Globus pallidus (tissue), 1 donor: ENCODE measurements around the gene ASPA.
"Not testable (repeated sequence)": the region's sequence is repeated elsewhere in the genome, so short reads cannot be mapped to it uniquely, and the experiment has no call there.

Source experiments
- DNase-seq: peaks from one replicate; pipeline ENCODE4 v3.0.0-alpha.2; 2015; ENCODE audit warnings: low spot score

Gene ASPA

DNA sequence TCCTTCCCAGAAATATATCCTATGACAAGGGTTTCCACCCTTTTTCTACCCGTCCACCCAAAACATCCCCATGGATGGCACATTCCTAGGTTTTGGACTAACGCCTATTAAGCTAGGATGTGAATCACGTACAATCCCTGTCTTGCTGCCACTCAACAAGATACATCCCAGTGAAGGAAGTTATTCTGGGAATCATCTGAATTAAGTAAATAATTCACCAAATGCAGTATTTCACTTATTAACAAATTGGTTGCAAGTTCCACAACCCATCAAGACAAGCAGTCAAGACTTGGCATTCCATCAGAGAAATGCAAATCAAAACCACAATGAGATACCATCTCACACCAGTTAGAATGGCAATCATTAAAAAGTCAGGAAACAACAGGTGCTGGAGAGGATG lies 32.1 kb downstream of the ASPA start:
- DNase-seq: no peak

GRCh38 chr17:3510090-3510489 lies 34.3 kb downstream of the ASPA start:
- DNase-seq: no peak

DNA sequence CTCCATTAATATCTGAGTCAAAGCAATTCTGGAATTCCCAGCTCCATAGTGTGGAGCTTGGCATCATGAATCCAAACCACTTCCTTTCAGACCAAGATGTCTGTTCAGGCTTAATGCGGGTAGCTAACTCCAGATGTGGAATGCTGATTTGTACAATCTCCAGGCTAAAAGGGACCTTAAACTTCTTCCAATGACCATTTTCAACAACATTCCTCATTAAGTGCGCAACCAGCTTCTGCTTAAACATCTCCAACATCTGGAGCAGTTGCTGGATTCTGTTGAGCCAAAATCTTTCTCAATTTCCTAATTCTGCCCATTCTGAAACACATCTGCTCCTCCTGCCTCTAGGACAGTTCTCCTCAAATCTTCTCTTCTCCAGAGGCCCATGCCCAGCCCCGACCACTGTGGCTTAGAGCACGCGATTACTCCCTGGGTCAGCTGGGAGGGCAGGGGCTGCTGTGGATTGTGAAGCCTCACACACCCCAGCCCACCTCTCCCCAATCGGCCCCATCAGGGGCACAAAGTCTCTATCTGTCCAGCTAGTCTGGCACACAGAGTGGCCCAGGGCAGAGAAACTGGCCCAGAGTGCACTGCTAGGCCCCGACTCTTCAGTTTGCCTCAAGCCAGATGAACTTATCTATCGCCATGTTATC lies 36.2 kb downstream of the ASPA start:
- DNase-seq: no peak

DNA sequence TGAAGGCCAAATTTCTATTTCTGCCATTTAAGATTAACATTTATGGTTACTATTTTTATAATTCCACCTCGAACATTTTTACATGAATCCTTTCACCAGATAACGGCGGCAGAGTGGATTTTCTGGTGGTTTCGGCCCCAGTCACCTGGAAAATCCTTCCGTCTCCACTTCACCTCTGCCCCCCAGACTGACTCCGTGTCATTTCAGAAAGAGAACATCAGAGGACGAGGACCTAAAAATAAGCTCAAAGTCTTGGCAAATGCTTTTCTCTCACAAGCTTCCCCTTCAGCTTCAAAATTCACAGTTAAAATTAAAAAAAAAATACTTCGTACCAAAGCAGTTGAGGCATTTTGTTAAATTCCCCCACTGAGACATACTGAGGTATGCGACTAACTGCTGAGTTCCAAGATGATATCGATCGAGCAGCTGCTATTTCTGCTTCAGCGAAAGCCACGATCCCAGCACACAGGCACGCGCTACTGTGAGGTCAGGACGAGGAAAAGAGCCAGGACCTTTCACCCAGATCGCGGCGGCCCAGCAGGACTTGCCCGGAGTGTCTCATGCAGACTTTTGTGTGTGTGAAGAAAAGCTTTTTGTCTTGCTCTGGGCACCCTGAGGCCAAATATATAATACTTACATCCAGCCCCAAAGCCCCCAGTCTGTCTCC lies 36.8 kb downstream of the ASPA start:
- DNase-seq: peak; percentile 95

DNA sequence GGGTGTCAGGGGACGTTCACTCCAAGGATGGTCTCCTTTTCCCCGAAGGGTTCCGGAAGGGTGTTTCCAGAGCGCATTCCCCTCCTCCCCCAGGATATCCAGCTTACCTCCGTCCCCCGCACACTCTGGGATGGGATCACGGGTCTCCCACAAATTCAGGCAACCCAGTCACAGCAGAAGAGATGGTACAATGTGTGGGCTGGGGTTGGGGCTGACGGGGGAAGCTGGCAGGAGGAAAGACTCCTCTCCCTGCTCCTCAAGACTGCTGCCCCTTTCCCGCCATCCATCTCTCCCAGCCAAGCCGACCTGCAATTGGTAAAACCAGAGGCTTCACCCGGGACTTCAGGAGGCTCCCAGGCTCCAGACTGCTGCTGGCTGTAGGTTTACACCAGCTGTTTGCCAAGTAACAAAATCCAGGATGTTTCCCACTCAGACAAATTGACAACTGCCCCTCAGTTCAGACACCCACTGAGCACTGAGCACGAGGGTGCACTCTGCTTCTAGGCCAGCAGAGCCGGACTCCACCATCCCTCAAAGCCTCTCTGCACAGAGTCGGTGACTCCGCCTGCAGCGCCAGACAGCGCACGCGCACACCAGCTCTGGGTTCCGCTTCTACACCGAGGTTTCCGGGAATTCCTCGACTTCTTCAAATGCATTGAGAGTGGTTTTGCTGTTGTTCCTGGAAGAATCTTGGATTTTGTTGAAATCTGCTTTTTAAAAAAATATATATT lies 37.7 kb downstream of the ASPA start:
- no peak for DNase-seq

GRCh38 chr17:3514167-3514566 lies 38.4 kb downstream of the ASPA start:
- DNase-seq: not testable (repeated sequence)

DNA sequence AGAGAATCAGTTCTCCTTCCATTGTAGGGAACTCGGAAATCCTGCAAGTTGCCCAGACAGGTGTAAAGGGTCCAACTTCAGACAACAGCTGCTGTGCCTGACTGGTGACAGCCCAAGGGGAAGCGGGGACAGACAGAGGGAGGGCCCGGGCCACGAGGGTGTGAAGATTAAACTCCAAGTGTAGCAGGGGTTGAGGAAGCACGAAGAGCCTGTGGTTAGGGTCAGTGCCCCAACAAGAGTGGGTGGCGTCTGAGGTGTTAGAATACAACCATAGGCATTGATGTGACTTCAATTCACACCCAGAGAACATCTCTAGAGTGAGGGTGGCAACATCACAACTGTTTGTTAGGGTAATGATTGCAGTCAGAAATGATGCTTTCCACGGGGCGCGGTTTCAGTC lies 39.1 kb downstream of the ASPA start:
- DNase-seq: no peak

- not testable (repeated sequence) for DNase-seq
Observed at GRCh38 chr17:3519472-3519871, 43.7 kb downstream of the ASPA start.

DNA sequence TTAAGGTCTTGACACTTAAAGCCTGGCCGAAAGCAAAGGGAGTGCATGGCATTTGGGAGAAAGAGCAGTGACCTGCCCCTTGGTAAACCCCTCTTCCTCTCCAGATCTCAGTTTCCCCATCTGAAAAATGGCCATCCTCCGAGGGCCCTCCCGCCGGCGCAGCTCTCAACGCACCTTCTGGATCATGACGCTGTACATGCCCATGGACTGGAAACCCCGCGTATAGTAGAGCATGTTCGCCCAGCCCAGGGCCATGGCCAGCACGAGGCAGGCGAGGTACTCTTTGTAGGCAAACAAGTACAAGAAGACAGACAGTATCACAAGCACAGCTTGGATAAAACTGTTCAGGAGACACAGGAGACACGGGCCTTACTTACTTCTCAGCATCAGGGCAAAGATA lies 48.2 kb downstream of the ASPA start:
- DNase-seq: no peak

GRCh38 chr17:3526491-3526890 lies 50.7 kb downstream of the ASPA start:
- no peak for DNase-seq

DNA sequence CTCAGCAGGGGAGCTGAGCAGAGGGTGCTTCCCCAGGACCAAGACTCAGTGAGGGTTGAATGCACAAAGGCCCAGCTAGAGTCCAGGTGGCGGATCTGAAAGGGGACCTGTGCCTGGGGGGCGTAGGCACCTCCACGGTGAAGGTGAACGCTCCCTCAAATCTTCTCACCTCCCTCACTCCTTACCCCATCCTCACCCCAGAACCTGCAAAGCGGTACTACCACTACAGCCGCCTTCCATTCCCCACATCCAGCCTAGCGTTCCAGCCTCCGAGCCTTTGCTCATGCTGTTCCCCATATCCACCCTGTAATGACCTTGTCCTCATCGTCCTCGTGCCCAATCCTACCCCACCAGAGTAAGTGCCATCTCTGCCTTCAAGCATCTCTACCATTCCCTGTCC lies 51.2 kb downstream of the ASPA start:
- no peak for DNase-seq

DNA sequence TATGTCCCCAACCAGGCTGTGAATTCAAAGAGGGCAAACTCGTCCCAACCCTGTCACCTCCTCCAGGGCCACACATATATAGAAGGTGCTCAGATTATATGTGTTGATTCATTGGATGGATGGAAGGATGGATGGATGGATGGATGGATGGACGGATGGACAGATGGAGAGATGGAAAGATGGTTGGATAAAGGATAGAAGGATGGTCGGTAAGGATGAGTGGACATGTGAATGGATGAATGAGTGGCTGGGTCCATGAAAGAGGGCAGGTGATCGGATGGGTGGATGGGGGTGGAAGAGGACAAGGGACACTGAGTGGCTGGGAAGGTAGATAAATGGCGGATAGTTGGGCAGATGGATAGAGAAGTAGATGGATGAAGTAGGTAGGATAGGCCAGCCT lies 51.7 kb downstream of the ASPA start:
- DNase-seq: no peak

DNA sequence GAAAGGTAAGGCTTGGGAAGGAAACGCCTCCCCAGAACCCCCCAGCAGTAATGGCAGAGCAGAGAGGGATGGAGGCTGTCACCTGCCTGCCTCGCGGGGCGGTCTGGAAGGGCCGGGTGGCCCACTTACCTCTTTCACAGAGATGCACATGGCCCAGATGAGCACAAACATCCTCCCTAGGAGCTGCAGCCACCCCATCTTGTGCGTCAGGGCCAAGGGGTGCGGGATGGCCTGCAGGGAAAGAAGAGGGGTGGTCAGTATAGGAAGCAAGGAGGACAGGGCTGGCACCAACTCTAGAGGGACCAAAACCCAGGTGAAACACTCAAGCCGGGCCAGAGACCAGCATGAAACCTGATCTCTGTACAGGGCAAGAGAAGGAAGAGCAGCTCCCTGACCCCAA lies 52.1 kb downstream of the ASPA start:
- no peak for DNase-seq

DNA sequence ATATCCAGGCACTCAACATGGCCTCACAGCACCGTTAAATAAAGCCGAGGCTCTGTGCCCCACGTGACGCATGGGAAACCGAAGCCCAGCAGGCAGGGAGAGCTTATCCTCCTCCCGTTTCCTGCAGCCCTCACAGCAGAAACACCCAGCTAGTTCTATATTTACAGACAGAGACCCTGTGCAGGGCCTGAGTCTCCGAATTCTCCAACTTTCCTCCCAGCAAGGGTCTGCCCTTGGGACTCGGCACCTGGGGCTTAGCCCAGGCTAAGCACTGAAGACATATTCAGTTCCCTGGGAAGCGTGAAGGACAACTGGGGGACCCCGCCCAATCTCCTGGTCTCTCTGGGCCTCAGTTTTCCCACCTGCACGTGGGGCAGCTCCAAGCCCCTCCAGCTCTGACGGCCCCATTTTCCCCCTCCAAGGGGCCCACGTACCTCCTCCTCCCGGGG lies 52.6 kb downstream of the ASPA start:
- no peak for DNase-seq

GRCh38 chr17:3528880-3529511 lies 53.2 kb downstream of the ASPA start:
- DNase-seq: peak; percentile 55

DNA sequence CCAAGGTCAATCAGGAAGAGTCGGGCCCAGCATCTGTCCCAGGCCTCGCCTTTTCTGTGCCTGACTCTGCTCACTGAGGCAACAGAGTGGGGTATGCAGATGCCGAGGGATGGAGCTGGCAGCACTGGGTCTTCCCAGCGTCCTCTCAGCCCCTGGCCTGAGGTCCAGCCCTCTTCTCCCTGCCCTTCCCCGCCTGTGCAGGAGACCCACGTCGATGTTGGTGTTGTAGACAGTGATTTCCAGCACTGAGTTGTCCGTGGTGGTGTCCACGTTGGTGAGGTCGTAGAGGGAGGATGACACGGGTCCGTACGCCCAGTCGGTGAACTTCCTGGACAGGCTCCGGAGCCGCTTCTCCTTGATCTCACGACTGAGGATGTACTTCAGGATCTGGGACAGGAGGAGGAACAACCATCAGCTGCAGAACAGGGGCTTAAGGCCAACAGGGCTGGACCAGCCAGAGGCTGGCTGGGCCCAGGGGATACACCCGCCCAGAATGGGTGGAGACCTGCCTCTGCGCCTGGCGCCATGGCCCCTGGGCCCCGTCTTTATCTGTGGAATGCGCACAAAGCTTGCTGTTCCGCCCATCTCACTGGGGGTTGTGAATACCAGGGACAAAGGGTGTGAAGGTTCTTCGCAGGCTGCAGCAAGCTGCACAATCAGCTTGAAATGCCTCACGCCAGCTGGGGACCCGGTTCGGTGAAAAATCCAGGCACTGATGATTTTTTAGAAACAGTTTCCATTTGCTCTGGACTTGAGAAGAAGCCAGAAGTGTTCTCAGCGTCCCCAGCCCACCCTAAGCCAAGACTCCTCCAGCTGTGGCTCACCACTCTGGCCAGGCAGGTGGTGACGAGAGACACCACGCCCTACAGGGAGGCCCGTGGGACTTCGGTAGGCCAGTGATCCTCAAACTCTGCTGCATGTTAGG lies 54.3 kb downstream of the ASPA start:
- peak; percentile 84 for DNase-seq

DNA sequence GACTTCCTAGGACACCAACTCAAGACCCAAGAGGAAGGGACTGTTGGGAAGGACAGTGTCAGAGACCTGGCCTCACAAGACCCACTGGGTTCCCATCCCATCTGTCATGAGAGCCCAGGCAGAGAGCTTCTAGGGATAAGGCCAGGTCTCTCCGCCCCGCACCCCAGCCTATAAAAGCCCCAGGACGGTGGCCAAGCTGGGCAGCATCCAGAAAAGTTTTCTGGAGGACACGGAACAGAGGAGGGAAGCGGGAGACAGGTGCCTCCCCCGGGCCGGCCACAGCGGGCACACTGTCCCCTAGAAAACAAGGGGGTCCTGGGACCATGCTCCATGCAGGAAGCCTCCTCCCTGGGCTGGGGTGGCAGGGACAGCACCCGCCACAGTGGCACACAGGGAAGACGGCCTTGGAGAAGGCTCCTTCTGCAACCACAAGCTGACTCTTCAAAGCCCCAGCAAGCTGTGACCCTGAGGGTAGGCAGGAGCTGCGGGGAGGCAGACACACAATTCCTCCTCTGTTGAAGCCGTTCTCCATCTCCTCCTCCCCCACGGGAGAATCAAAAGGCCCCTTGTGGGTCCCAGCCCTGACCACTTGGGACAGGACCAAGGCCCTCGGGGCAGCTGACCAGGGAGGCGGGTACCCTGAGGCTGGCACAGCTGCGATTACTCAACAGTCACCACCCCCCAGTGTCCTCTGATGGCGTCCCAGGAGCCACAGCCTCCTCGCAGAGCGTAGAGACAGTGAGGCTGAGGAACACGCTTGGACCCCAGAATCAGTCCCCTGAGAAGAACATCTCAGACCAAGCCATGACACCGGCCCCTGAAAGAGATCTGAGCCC lies 55.7 kb downstream of the ASPA start:
- peak; percentile 99 for DNase-seq

GRCh38 chr17:3532106-3532858 lies 56.5 kb downstream of the ASPA start:
- no peak for DNase-seq

DNA sequence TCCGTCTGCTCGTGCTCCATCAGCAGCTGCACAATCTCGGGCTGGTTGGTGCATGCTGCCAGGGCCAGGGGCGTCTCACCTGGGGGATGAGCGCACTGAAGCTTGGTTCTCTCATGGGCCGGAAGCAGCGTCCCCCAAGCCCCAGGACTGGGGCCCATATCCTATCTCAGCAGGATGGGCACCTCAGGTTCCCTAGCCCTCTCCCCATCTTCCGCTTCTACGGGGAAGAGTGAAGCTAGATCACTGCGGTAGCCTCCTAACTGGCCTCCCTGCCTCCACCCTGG lies 57.0 kb downstream of the ASPA start:
- no peak for DNase-seq

DNA sequence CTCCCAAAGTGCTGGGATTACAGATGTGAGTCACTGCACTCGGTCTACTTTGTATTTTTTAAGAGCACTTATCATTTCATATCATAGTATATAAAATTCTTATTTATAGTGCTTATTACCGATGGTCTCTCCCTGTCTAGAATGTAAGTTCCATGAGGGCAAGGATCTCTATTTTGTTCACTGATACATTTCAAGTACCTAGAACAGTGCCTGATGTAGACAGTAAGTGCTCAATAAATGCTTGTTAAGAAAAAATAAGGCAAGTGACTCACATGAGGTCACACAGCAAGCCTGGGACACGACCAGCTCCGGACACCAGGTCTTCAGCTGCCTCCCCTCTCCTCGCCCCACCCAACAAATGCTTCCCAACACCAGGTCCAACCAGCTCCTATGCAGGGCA lies 58.0 kb downstream of the ASPA start:
- no peak for DNase-seq
